GM18499 (cell line): Measurements from ENCODE around the gene S100A10.

Experiments
- ATAC-seq: cut with Tn5 transposase; IDR thresholded peaks from one replicate; pipeline ENCODE4 v1.9.1; 2021; ENCODE audit warnings: moderate number of reproducible peaks; ENCODE audit not compliant: insufficient read depth, unreplicated experiment

S100A10 gene

GRCh38 chr1:151942882-151943281 lies 50.8 kb downstream of the S100A10 start:
- ATAC-seq: no peak

DNA sequence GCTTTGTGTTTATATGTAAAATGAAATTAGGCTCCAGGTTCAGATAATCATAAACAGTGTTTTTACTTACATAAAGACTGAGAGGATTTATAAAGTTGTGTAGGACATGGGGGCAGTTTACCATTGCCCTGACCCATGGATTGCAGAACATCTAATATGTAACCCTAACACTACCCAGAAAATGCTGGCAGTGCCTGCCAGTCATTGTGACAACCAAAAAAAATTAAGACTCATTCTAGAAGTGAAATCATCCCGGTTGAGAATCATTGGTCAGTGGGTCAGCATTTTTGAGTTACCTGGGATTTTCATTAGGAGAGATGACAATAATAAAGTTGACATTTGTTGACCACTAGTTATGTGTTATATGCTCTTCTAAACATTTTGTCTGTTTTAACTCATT lies 53.1 kb downstream of the S100A10 start:
- ATAC-seq: no peak

DNA sequence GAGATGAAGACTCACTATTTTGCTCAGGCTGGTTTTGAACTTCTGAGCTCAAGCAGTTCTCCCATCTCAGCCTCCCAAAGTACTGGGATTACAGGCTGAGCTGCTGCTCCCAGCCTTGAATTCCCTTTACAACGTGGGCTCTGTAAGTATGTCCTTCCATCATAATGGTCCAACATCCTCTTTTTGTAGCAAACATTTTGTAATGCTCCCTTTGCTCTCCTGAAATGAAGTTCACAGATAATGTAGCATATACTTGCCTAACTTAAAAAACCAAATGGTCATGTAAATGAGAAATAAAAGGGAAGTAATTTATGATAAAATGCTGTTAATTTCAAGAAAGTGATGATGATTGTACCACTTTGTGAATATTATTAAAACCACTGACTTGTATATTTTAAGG lies 53.9 kb downstream of the S100A10 start:
- ATAC-seq: no peak

DNA sequence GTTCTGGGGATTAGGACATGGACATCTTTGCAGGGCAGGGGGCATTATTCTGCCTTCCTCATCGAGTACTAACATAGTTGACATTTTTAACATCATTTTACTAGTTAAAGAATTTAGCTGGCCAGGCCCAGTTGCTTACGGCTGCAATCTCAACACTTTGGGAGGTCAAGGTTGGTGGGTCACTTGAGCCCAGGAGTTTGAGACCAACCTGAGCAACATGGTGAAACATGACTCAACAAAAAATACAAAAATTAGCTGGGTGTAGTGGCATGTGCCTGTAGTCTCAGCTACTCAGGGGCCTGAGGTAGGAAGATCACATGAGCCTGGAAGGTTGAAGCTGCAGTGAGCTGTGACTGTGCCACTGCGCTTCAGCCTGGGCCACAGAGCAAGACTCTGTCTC lies 54.5 kb downstream of the S100A10 start:
- ATAC-seq: no peak

- no peak for ATAC-seq
These were observed 57.0 kb downstream of the S100A10 start for GRCh38 chr1:151936653-151937052.

GRCh38 chr1:151935894-151936602 lies 57.6 kb downstream of the S100A10 start:
- no peak for ATAC-seq

DNA sequence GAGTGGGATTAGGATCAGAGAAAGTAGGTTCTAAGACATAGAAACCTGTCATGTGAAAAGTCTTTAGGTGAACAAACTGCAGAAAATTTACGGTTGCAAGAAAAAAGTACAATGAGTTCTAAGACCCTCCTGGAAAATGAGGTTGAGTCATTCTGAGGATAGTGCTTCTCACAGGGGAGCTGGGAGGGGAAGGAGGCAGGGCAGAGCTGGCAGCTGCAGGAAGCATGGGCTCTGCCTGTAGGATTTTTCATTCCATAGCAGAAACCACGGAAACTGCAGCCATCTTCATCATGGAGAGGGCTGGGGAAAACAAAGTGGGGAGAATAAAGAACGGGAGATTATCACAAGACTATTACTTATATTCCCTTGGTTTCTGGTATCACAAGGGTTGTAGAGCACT lies 58.5 kb downstream of the S100A10 start:
- no peak for ATAC-seq

DNA sequence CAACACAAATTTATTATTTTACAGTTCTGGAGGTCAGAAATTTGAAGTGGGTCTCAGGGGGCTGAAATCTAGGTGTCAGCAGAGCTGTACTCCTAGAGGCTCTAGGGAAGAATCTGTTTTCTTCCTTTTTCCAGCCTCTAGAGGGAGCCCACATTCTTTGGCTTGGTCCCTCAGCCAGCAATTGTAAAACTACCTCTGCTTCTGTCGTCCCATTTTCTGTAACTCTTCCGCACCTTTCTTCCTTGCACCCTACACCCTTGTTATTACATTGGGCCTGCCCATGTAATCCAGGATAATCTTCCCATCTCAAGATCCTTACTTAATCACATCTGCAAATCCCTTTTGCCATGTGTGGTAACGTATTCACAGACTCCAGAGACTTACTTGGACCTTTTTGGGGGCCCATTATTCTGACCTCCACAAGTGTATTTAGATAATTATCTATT lies 59.6 kb downstream of the S100A10 start:
- ATAC-seq: no peak
